ENCODE data around the gene FTMT.

The FTMT gene

DNA sequence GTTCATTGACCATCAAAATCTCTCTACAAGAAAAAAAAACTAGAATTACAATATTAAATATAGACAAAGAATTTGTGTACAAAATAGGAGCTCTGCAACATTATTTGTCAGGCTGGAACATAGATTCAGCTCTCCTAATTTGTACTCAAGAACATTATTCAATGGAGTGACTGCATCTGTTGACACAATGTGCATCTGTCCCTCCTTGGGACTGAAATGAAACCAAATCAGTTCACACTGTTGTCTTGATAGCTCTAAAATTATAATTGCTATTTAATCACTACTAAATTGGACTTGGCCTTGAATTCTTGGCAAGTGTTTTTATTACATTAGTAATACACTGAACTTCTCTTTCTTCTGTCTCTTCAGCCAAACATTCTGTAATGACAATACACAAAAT is 47.7 kb downstream of the FTMT start:
- H3K4me2 ChIP-seq: no peak overlapping the region
- TF ChIP-seq Cebpa-rat (IDR thresholded peaks at IDR 0.05): no peak
- H3K27me3 ChIP-seq: no peaks in the 10 kb centered on the region
- no peaks in the 10 kb centered on the region for H4K20me1 ChIP-seq
- H3K9ac ChIP-seq: no peak overlapping the region
- no peaks in the 10 kb centered on the region for H3K4me1 ChIP-seq
- no peak overlapping the region for H3K4me3 ChIP-seq
- no peaks in the 10 kb centered on the region for H3K9me3 ChIP-seq (replicated peaks in 1 of 11)
- no peaks in the 10 kb centered on the region for H3K36me3 ChIP-seq
- H3K27ac ChIP-seq: no peak overlapping the region

Data from BLaER1 treated with 17β-estradiol and CSF1 and Interleukin-3, amounts not matched to agents 10 nM and 100 nM (cell line).